Fibroblast of pulmonary artery (primary cell): Measurements from ENCODE around the gene PAPLN.

Experiments
- DNase-seq: peaks from one replicate; pipeline ENCODE4 v3.0.0-alpha.2; 2010; ENCODE audit warnings: low read depth
- H3K4me3 ChIP-seq: replicated peaks from 2 replicates; pipeline ENCODE4 v1.5.1; 2011; ENCODE audit warnings: low read depth, mild to moderate bottlenecking, control low read depth, low read length, moderate library complexity
- TF ChIP-seq, protein P1 (sequence below): IDR thresholded peaks from 2 replicates; pipeline ENCODE4 v1.5.1; 2011; ENCODE audit warnings: mild to moderate bottlenecking, control low read depth, low read length, inconsistent platforms; ENCODE audit errors: missing control alignments

PAPLN gene

DNA sequence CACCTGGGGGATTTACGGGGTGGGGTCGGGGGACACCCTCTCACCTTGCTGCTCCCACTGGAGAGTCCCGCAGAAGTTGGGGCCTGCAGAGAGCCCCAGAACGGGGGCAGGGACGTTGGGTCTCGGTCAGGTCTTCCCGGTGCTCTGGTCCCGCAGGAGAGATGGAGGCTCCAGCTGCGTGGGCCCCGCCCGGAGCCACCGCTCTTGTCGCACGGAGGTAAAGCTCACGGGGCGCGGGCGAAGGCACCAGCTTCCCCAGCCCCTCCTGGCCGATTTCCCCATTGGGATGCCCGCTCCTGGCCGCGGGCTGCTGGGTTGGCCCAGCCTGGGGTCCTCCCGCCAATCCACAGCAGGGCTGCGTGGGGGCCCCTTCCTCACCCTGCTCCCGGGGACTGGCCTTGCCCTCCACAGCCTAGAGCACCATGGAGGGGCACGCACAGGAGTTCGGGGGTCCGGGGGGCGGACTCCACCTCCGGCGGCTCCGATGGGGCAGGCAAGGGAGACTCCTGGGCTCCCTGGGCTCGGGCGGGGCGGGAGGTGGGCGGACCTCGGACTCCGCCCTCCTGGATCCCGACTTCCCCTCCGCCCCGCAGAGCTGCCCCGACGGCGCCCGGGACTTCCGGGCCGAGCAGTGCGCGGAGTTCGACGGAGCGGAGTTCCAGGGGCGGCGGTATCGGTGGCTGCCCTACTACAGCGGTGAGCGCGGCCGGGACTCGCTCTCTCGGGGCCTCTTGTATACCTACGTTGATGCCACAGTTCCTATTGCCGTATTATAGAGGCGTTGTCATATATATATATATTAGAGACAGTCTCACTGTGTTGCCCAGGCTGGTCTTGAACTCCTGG lies 8.4 kb downstream of the PAPLN start:
- TF ChIP-seq, protein P1, sequence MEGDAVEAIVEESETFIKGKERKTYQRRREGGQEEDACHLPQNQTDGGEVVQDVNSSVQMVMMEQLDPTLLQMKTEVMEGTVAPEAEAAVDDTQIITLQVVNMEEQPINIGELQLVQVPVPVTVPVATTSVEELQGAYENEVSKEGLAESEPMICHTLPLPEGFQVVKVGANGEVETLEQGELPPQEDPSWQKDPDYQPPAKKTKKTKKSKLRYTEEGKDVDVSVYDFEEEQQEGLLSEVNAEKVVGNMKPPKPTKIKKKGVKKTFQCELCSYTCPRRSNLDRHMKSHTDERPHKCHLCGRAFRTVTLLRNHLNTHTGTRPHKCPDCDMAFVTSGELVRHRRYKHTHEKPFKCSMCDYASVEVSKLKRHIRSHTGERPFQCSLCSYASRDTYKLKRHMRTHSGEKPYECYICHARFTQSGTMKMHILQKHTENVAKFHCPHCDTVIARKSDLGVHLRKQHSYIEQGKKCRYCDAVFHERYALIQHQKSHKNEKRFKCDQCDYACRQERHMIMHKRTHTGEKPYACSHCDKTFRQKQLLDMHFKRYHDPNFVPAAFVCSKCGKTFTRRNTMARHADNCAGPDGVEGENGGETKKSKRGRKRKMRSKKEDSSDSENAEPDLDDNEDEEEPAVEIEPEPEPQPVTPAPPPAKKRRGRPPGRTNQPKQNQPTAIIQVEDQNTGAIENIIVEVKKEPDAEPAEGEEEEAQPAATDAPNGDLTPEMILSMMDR: no peak
- DNase-seq: peak; percentile 51
- H3K4me3 ChIP-seq: peak overlapping the region; percentile 59

DNA sequence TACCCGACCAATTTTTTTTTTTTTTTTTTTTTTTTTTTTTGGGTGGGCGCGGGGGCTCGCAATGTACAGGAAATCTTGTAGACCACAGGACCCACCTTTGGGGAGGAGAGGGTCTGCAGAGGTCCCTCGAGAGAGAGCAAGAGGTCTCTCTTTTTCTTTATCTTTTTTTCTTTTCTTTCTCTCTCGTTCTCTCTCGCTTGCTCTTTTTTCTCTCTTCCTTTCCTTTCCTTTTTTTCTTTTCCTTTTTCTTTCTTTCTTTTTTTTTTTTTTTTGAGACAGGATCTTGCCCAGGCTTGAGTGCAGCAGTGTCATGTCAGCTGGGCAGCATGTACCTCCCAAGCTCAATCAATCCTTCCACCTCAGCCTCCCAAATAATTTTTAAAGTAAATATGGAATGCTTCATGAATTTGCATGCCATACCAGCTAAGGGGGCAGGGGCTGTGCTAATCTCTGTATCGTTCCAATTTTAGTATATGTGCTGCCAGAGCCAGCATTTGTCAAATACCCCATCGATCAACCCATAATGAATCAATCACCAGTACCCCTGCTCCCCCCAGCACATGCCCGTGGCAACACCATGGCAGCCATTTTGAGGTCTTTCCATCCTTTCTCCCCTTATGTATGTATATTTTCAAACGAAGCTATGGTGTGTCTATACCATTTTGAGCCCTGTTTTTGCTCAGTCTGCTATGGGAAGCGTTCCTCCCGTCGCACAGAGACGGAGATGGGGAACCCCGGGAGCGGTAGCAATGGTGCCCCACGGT lies 9.3 kb downstream of the PAPLN start:
- TF ChIP-seq, protein P1: no peak
- peak overlapping the region; percentile 59 for H3K4me3 ChIP-seq
- no peak for DNase-seq

DNA sequence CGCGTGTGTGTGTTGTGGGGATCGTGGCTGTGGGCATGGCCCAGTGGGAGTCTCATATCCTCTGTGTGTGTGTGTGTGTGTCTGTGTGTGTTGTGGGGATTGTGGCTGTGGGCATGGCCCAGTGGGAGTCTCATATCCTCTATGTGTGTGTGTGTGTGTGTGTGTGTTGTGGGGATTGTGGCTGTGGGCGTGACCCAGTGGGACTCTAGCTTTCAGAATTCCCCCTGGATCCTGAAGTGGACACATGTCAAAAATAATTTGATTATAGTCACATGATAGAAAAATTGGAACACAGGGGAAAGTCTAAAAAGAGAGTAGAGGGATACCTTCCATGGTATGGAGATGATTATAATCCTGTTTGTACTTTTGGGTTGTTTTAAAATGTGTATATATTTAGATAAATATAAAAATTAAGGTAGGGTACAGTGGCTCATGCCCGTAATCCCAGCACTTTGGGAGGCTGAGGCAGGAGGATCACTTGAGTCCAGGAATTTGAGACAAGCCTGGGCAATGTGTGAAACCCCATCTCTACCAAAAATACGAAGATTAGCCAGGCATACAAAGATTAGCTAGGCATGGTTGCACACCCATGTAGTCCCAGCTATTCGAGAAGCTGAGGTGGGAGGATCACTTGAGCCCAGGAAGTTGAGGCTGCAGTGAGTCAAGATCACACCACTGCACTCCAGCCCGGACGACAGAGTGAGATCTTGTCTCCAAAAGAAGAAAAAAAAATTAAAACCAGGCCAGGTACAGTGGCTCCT lies 11.0 kb downstream of the PAPLN start:
- no peak overlapping the region for H3K4me3 ChIP-seq
- TF ChIP-seq, protein P1: no peak
- DNase-seq: peak; percentile 38

DNA sequence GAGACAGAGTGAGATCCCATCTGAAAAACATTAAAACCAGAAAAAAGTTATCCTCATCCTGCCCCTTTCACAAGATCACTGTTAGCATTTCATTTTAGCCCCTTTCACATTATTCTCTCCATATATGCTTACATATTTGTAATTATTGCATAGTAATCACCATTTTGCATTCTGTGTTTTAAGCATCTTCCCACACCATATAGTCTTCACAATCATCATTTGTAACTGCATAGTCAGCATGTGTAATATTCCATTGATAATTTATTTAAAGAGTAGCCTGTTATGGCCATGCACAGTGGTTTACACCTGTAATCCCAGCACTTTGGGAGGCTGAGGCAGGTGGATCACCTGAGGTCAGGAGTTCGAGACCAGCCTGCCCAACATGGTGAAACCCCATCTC lies 11.8 kb downstream of the PAPLN start:
- TF ChIP-seq, protein P1: no peak
- DNase-seq: no peak
- no peak overlapping the region for H3K4me3 ChIP-seq

DNA sequence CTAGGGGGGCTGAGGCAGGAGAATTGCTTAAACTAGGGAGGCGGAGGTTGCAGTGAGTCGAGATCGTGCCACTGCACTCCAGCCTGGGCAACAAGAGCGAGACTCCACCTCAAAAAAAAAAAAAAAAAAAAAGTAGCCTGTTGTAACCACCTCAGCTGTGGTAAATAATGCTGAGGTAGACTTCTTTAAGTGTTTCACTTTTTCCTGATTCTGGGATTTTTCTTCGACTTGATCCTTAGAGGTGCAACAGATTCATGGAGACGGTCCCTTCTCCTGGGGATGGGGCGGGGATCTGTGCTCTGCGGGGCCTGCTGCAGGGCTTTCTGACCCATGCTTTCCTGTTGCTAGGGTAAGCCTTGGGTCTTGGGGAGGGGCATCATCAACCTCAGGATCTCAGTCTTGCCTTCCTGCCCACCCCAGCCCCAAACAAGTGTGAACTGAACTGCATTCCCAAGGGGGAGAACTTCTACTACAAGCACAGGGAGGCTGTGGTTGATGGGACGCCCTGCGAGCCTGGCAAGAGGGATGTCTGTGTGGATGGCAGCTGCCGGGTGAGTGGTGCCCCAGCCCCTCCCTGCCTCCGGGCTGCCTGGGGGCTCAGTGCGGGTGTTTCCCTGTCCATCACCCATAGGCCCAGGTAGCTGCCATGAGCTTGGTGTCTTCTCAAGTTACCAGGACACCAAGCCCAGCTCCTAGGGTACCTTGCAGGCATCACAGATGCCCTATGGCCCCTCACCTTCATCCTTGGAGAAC lies 12.4 kb downstream of the PAPLN start:
- no peak for DNase-seq
- H3K4me3 ChIP-seq: no peak overlapping the region
- TF ChIP-seq, protein P1: no peak

DNA sequence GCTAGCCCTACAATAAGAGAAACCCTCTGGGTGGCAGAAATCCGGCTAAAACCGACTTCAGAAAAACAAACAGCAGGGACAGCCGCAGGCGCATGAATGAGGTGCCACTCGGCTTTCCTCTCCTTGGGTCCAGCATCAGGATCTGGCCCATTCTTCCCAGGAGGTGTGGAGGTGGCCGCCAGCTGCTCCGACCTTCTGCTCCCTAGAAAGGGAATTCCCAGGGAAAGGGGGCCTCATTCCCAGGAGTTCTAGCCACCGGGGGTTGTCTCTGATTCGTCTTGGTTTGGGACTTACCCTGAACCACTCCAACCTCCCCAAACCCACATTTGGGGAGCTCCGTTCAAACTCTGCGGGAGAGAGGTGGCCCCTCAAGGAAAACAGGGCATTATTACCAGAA lies 13.0 kb downstream of the PAPLN start:
- no peak for DNase-seq
- TF ChIP-seq, protein P1: no peak
- H3K4me3 ChIP-seq: no peak overlapping the region
